Activated CD4-positive, alpha-beta T cell treated with anti-CD3 and anti-CD28 coated beads, Interleukin-2, amount 50 U/mL, for 24 hours (primary cell): ENCODE data around the gene DUOX2.
"Not testable (repeated sequence)": the region's sequence is repeated elsewhere in the genome, so short reads cannot be mapped to it uniquely, and the experiment has no call there.

ENCODE experiments used
- DNase-seq, 2 donors: peaks; one replicate each; pipeline ENCODE4 v3.0.0-alpha.2; 2020; ENCODE audit warnings: low read depth in 1 of 2, low spot score in 1 of 2

DUOX2 gene

GRCh38 chr15:45077391-45077790, 36.6 kb downstream of the DUOX2 start:
- not testable (repeated sequence) for DNase-seq

- not testable (repeated sequence) for DNase-seq
Observed at GRCh38 chr15:45075440-45076320, 38.3 kb downstream of the DUOX2 start.

- DNase-seq = not testable (repeated sequence)
Observed at GRCh38 chr15:45073602-45074001, 40.4 kb downstream of the DUOX2 start.

- not testable (repeated sequence) for DNase-seq
Observed at GRCh38 chr15:45069942-45070360, 44.0 kb downstream of the DUOX2 start.

- DNase-seq = no peak
Observed at GRCh38 chr15:45064386-45064785, 49.6 kb downstream of the DUOX2 start.

DNA sequence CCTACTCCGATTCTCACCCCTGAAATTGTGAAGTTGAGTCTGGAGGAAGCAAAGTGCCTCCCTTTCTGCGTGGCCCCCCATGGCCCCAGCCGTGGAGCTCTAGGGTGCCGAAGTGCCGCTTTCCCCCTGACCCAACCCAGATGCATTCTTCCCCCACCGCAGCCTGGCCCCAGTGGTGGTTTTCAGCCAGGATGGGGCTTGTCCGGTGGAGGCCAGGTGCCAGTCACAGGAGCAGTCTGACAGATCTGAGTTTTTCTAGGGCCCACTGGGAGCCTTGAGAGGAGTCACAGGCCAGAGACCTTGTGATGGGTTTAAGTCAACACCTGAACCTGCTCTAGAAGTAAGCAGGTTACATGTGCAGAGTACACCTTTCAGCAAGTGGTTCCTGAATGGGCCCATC, 51.7 kb downstream of the DUOX2 start:
- not testable (repeated sequence) for DNase-seq

DNA sequence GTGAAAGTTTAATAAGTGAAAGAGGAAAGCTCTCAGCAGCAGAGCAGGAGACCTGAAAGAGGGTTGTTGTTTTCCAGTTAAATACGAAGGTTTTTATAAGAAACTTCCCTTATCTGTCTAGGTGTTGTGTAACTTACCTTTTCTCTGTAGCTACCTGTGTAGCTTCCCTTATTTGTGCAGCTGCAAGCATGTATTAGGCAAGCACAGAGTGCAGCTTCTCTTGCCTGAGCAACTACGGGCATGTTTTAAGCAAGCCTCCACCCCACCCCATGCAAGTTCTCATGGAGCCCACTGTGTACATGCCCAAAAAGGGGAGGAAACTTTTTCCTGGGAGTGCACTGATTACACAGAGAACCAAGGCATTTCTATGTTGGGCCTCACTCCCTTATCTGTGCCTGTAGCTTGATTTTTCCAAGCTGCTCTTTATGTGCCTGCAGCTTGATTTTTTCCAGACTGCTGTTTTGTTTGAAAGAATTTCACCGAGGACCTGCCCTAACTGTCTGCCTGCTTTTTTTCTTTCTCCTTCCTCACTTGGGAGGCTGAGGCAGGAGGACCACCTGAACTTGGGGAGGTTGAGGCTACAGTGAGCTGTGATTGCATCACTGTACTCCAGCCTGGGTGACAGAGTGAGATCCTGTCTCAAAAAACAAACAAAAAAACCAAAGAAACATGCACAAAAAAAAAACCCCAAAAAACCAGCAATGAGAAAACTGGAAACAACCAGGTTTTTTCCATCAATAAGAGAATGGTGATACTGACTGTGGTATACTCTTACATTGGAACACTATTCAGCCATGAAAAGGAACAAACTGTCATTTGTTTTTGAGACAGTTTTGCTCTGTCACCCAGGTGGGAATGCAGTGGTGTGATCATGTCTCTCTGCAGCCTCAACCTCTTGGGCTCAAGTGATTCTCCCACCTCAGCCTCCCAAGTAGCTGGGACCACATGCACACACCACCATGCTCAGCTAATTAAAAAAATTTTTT, 55.0 kb downstream of the DUOX2 start:
- not testable (repeated sequence) for DNase-seq

DNA sequence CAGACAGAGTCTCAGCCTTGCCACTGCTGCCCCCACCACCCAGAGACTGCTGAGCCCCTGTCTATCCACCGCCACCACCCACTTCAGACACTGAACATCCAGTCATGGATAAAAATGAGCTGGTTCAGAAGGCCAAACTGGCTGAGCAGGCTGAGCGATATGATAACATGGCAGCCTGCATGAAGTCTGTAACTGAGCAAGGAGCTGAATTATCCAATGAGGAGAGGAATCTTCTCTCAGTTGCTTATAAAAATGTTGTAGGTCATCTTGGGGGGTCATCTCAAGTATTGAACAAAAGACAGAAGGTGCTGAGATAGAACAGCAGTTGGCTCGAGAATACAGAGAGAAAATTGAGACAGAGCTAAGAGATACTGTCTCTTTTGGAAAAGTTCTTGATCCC, 61.3 kb downstream of the DUOX2 start:
- not testable (repeated sequence) for DNase-seq

GRCh38 chr15:45050587-45050986, 63.4 kb downstream of the DUOX2 start:
- no peak for DNase-seq

GRCh38 chr15:45048794-45049631, 65.0 kb downstream of the DUOX2 start:
- DNase-seq = no peak

- DNase-seq = not testable (repeated sequence)
Observed at GRCh38 chr15:45048449-45048793, 65.6 kb downstream of the DUOX2 start.

GRCh38 chr15:45044270-45044669, 69.7 kb downstream of the DUOX2 start:
- not testable (repeated sequence) for DNase-seq

- not testable (repeated sequence) for DNase-seq
Observed at GRCh38 chr15:45042859-45043258, 71.1 kb downstream of the DUOX2 start.
